DOHH2 (cell line): ENCODE data around the gene CHD8.

ENCODE experiments used
- CTCF ChIP-seq: fragments of 200-600 bp; sonication (generic); IDR thresholded peaks from one replicate; pipeline ENCODE4 v1.5.1; 2014; ENCODE audit warnings: antibody characterized with exemption, mild to moderate bottlenecking, low read depth, low read length; ENCODE audit not compliant: poor library complexity, severe bottlenecking
- EZH2phosphoT487 ChIP-seq: fragments of 200-600 bp; sonication (generic); IDR thresholded peaks from 2 replicates; pipeline ENCODE4 v1.6.1; 2017; ENCODE audit warnings: borderline replicate concordance, mild to moderate bottlenecking, antibody characterized with exemption, low read length, moderate library complexity, mixed read lengths

GRCh38 chr14:21494902-21495762 is 39.2 kb upstream of the CHD8 start:
- TF ChIP-seq CTCF (no peak), EZH2phosphoT487 (no peak)
